NCI-H2227 (cell line): Measurements from ENCODE around the gene MAPK10.

Source experiments
- DNase-seq: peaks from one replicate; lab custom pipeline; 2025; ENCODE audit not compliant: unreplicated experiment; lab: John Stamatoyannopoulos, UW

The MAPK10 gene

GRCh38 chr4:86280246-86280645 is 79.6 kb downstream of the MAPK10 start:
- DNase-seq, result no peak

GRCh38 chr4:86279293-86279960 is 80.4 kb downstream of the MAPK10 start:
- no peak for DNase-seq

- DNase-seq, result no peak
Observed at GRCh38 chr4:86278126-86278525, 81.7 kb downstream of the MAPK10 start.

- no peak for DNase-seq
Observed at GRCh38 chr4:86274642-86275041, 85.2 kb downstream of the MAPK10 start.

GRCh38 chr4:86272669-86273068 is 87.2 kb downstream of the MAPK10 start:
- no peak for DNase-seq

GRCh38 chr4:86271057-86271456 is 88.8 kb downstream of the MAPK10 start:
- DNase-seq, result no peak

GRCh38 chr4:86269354-86269753 is 90.5 kb downstream of the MAPK10 start:
- no peak for DNase-seq

GRCh38 chr4:86264241-86264640 is 95.6 kb downstream of the MAPK10 start:
- no peak for DNase-seq

GRCh38 chr4:86261636-86262035 is 98.2 kb downstream of the MAPK10 start:
- DNase-seq, result no peak

GRCh38 chr4:86256086-86256485 is 103.8 kb downstream of the MAPK10 start:
- DNase-seq, result no peak

- DNase-seq, result no peak
Observed at GRCh38 chr4:86250619-86251018, 109.2 kb downstream of the MAPK10 start.

GRCh38 chr4:86250006-86250405 is 109.8 kb downstream of the MAPK10 start:
- DNase-seq, result no peak

- DNase-seq, result no peak
Observed at GRCh38 chr4:86249074-86249473, 110.8 kb downstream of the MAPK10 start.

GRCh38 chr4:86247906-86248305 is 111.9 kb downstream of the MAPK10 start:
- DNase-seq, result no peak

GRCh38 chr4:86247320-86247719 is 112.5 kb downstream of the MAPK10 start:
- DNase-seq, result no peak

GRCh38 chr4:86243750-86244149 is 116.1 kb downstream of the MAPK10 start:
- no peak for DNase-seq

- no peak for DNase-seq
Observed at GRCh38 chr4:86242677-86243076, 117.2 kb downstream of the MAPK10 start.

- DNase-seq, result no peak
Observed at GRCh38 chr4:86235549-86235948, 124.3 kb downstream of the MAPK10 start.

GRCh38 chr4:86233681-86234080 is 126.2 kb downstream of the MAPK10 start:
- no peak for DNase-seq

GRCh38 chr4:86233090-86233489 is 126.8 kb downstream of the MAPK10 start:
- no peak for DNase-seq

- DNase-seq, result no peak
Observed at GRCh38 chr4:86223472-86223871, 136.4 kb downstream of the MAPK10 start.

GRCh38 chr4:86221002-86221401 is 138.9 kb downstream of the MAPK10 start:
- peak; percentile 48 for DNase-seq

GRCh38 chr4:86220121-86220520 is 139.7 kb downstream of the MAPK10 start:
- DNase-seq, result no peak
